Smooth muscle cell (in vitro differentiated cells): Measurements from ENCODE around the gene WNT2. TPM values are rescaled to one million over a fixed set of nuclear protein-coding genes. Genes with fewer than 3 reads are reported as not detected.

Experiments
- DNase-seq: peaks from one replicate; lab custom pipeline; 2025; ENCODE audit not compliant: unreplicated experiment; lab: John Stamatoyannopoulos, UW
- H2AFZ ChIP-seq: fragments of 200-600 bp; sonication (generic); 2 replicates; pipeline ENCODE4 v1.6.0; 2016; ENCODE audit warnings: antibody characterized with exemption, low read depth, mild to moderate bottlenecking
- H3F3A ChIP-seq: fragments of 200-600 bp; sonication (generic); 2 replicates; pipeline ENCODE4 v1.6.0; 2017; ENCODE audit warnings: antibody characterized with exemption, low read depth
- H3K27ac ChIP-seq: fragments of 200-600 bp; sonication (generic); 2 replicates; pipeline ENCODE4 v1.5.1; 2016; ENCODE audit warnings: low read depth, mild to moderate bottlenecking
- H3K27me3 ChIP-seq: fragments of 200-600 bp; sonication (generic); 2 replicates; pipeline ENCODE4 v1.6.1; 2016; ENCODE audit warnings: low read depth, mild to moderate bottlenecking
- H3K36me3 ChIP-seq: fragments of 200-600 bp; sonication (generic); 2 replicates; pipeline ENCODE4 v1.5.1; 2016; ENCODE audit warnings: low read depth
- H3K4me1 ChIP-seq: fragments of 200-600 bp; sonication (generic); 2 replicates; pipeline ENCODE4 v1.5.1; 2016; ENCODE audit warnings: low read depth
- H3K4me2 ChIP-seq: fragments of 200-600 bp; sonication (generic); 2 replicates; pipeline ENCODE4 v1.6.0; 2016; ENCODE audit warnings: mild to moderate bottlenecking
- H3K4me3 ChIP-seq: fragments of 200-600 bp; sonication (generic); 2 replicates; pipeline ENCODE4 v1.5.1; 2016; ENCODE audit warnings: mild to moderate bottlenecking
- H3K79me2 ChIP-seq: fragments of 200-600 bp; sonication (generic); 2 replicates; pipeline ENCODE4 v1.6.0; 2016; ENCODE audit warnings: low read depth, mild to moderate bottlenecking
- H3K9ac ChIP-seq: fragments of 200-600 bp; sonication (generic); 2 replicates; pipeline ENCODE4 v1.6.0; 2016; ENCODE audit warnings: low read depth
- H3K9me3 ChIP-seq: fragments of 200-600 bp; sonication (generic); replicated peaks from 2 replicates; pipeline ENCODE4 v1.5.1; 2016; ENCODE audit warnings: low read depth
- H4K20me1 ChIP-seq: fragments of 200-600 bp; sonication (generic); 2 replicates; pipeline ENCODE4 v1.6.0; 2016; ENCODE audit warnings: low read depth
- CTCF ChIP-seq: fragments of 200-600 bp; sonication (generic); IDR thresholded peaks from 2 replicates; pipeline ENCODE4 v1.5.1; 2017; ENCODE audit warnings: borderline replicate concordance, mild to moderate bottlenecking, antibody characterized with exemption; ENCODE audit not compliant: insufficient read depth, poor library complexity, severe bottlenecking
- WGBS: methylation state at CpG from one replicate; pipeline ENCODE4 v1.1.7; 2016; ENCODE audit warnings: low lambda C conversion rate; 5-methylcytosine and 5-hydroxymethylcytosine counted together
- polyA plus RNA-seq: library from polyadenylated mRNA; unstranded; fragments of >200 nt; fragmentation: Nextera tagmentation; extraction: Ambion mirVana; gene quantifications from 2 replicates; pipeline ENCODE4 v1.2.1, GENCODE V29; 2016
- total RNA-seq: library from RNA; depleted of rRNA; stranded (reverse); fragments of >200 nt; gene quantifications from 2 replicates; pipeline ENCODE4 v1.2.3, GENCODE V29; 2014

The WNT2 gene
- total and polyA plus RNA-seq, 2 experiments from 2014 or later = 98.9 to 182 TPM

- Histone ChIP-seq H4K20me1 (no peaks in the 10 kb centered on the region), H3K9me3 (no peaks in the 10 kb centered on the region), H3K27me3 (no peaks in the 10 kb centered on the region), H3K4me3 (no peak overlapping the region), H3K4me2 (peak overlapping the region; percentile 74), H3K36me3 (no peaks in the 10 kb centered on the region), H3K79me2 (no peaks in the 10 kb centered on the region), H3K9ac (peak overlapping the region; percentile 89), H3K4me1 (peaks cover 6% of the 10 kb centered on the region), H3F3A (peaks cover 19% of the 10 kb centered on the region), H3K27ac (peak overlapping the region; percentile 98), H2AFZ (no peak overlapping the region)
- WGBS = 47% methylated on average over 4 of the region's 4 CpGs
- TF ChIP-seq CTCF = no peak
- DNase-seq = no peak
Observed at GRCh38 chr7:117250801-117251200, 72.1 kb downstream of the WNT2 start.

DNA sequence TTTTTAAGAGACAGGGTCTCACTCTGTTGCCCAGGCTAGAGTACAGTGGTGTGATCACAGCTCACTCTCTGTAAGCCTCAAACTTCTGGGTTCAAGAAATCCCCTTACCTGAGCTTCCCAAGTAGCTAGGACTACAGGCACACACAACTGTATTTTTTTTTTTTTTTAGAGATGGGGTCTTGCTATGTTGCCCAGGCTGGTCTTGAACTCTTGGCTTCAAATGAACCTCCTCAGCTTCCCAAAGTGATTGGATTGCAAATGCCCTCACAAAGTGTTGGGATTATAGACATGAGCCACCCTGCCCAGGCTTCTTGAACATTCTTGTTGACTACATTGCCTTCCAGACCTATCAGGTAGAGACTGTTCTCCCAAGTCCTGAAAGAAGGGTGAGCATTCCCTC is 72.6 kb downstream of the WNT2 start:
- Histone ChIP-seq H3K4me3 (no peak overlapping the region), H3K27ac (peak overlapping the region; percentile 98), H3K4me2 (peak overlapping the region; percentile 74), H3K4me1 (peaks cover 6% of the 10 kb centered on the region), H3K9me3 (no peaks in the 10 kb centered on the region), H3K27me3 (no peaks in the 10 kb centered on the region), H4K20me1 (no peaks in the 10 kb centered on the region), H3K9ac (peak overlapping the region; percentile 89), H2AFZ (no peak overlapping the region), H3F3A (peaks cover 19% of the 10 kb centered on the region), H3K79me2 (no peaks in the 10 kb centered on the region), H3K36me3 (no peaks in the 10 kb centered on the region)
- no peak for DNase-seq
- no peak for TF ChIP-seq CTCF

DNA sequence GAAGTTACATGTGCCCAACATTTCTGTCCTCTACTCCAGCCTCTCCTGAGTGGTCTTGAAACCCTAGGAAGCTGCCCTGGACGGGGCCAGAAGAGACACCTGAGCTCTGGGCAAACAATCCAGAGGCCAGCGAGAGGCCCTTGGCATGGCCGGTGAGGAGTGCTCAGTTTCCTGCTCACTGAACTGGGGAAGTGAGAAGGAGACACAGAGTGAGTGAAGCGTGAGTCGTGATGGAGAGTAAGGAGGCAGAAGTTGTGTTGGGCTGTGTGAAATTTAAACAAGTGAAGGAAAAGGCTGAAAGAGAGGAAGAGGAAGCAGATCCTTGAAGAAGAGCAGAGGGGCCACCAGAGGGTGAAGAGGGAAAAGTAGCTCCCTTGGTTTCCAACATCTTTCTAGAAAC is 73.2 kb downstream of the WNT2 start:
- Histone ChIP-seq H2AFZ (no peak overlapping the region), H3F3A (peaks cover 19% of the 10 kb centered on the region), H3K27ac (peak overlapping the region; percentile 98), H3K4me1 (peaks cover 6% of the 10 kb centered on the region), H3K4me2 (no peak overlapping the region), H3K79me2 (no peaks in the 10 kb centered on the region), H3K9me3 (no peaks in the 10 kb centered on the region), H3K4me3 (no peak overlapping the region), H4K20me1 (no peaks in the 10 kb centered on the region), H3K27me3 (no peaks in the 10 kb centered on the region), H3K36me3 (no peaks in the 10 kb centered on the region), H3K9ac (no peak overlapping the region)
- 91% methylated on average over 5 of the region's 5 CpGs for WGBS
- DNase-seq = no peak
- no peak for TF ChIP-seq CTCF

- H3K9ac ChIP-seq = no peak overlapping the region
- peaks cover 19% of the 10 kb centered on the region for H3F3A ChIP-seq
- no peaks in the 10 kb centered on the region for H3K9me3 ChIP-seq
- peak overlapping the region; percentile 98 for H3K27ac ChIP-seq
- H3K79me2 ChIP-seq = no peaks in the 10 kb centered on the region
- no peaks in the 10 kb centered on the region for H4K20me1 ChIP-seq
- peaks cover 6% of the 10 kb centered on the region for H3K4me1 ChIP-seq
- no peaks in the 10 kb centered on the region for H3K27me3 ChIP-seq
- TF ChIP-seq CTCF = no peak
- no peak overlapping the region for H3K4me3 ChIP-seq
- 47% methylated on average over 5 of the region's 5 CpGs for WGBS
- DNase-seq = no peak
- H2AFZ ChIP-seq = peak overlapping the region; percentile 0
- no peak overlapping the region for H3K4me2 ChIP-seq
- no peaks in the 10 kb centered on the region for H3K36me3 ChIP-seq
Observed at GRCh38 chr7:117248829-117249228, 74.0 kb downstream of the WNT2 start.
